ENCODE measurements around the gene RGS1.

The RGS1 gene

DNA sequence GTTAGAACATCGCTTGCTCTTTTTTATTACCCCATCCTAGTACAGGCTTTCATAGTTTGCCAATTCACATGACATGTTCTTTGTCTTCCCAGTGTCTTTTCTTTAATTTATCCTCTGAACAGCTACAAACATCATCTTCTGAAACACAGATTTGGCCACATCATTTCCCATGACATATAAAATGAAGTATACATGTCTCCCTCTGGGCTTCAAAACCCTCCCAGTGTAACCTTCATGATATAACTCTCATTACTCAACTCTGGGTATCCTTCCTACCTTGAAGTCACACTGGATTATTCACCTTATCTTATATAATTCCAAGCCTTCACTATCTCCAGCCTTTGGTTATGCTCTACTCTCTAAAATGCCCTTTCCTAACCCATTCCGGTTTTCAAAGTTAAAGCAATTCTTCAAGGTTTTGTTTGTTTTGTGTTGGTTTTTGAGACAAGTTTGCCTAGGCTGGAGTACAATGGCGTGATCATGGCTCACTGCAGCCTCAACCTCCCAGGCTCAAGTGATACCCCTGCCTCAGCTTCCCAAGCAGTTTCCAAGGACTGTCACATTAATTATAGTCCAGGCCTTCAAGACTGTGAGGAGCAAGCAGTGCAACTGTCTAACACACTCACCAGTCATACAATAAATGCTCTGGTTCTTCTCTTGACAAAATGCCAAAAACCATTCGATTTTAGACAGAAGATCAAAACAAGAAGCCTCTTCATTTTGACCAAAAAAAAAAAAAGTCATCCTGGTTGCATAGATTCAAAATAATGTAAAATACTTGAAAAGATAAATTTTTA, 5.8 kb downstream of the RGS1 start:
- no peak overlapping the region for H3K4me3 ChIP-seq (replicated peaks in 1 of 2; ENCODE audit: low read depth in 2 of 2, low read length in 2 of 2)
- DNase-seq (ENCODE audit: low read depth in 2 of 2), result no peak
- TF ChIP-seq, protein P1, sequence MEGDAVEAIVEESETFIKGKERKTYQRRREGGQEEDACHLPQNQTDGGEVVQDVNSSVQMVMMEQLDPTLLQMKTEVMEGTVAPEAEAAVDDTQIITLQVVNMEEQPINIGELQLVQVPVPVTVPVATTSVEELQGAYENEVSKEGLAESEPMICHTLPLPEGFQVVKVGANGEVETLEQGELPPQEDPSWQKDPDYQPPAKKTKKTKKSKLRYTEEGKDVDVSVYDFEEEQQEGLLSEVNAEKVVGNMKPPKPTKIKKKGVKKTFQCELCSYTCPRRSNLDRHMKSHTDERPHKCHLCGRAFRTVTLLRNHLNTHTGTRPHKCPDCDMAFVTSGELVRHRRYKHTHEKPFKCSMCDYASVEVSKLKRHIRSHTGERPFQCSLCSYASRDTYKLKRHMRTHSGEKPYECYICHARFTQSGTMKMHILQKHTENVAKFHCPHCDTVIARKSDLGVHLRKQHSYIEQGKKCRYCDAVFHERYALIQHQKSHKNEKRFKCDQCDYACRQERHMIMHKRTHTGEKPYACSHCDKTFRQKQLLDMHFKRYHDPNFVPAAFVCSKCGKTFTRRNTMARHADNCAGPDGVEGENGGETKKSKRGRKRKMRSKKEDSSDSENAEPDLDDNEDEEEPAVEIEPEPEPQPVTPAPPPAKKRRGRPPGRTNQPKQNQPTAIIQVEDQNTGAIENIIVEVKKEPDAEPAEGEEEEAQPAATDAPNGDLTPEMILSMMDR (IDR thresholded peaks at IDR 0.05; ENCODE audit: low read depth, low read length), result no peak

DNA sequence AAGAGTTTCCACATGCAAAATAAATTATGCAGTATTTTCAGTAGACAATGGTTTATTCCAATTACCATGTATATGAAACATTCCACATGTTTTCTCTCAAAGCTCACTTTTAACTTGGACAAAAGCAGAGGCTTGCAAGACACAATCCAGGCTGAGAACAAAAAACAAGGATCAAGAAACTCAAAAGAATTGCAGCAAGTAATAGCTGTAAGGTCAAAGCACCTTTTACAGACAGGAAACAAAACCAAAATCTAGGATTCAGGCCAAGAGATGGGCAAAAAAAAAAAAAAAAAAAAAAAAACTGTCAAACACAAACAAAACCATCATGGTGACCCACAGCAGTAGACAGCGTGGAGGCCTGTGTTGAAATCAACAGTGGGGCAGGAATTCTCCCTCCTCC, 9.3 kb downstream of the RGS1 start:
- peak; percentile 23 to 25 for DNase-seq (ENCODE audit: low read depth in 2 of 2)
- TF ChIP-seq, protein P1 (IDR thresholded peaks at IDR 0.05; ENCODE audit: low read depth, low read length), result no peak
- no peak overlapping the region for H3K4me3 ChIP-seq (replicated peaks in 1 of 2; ENCODE audit: low read depth in 2 of 2, low read length in 2 of 2)

DNA sequence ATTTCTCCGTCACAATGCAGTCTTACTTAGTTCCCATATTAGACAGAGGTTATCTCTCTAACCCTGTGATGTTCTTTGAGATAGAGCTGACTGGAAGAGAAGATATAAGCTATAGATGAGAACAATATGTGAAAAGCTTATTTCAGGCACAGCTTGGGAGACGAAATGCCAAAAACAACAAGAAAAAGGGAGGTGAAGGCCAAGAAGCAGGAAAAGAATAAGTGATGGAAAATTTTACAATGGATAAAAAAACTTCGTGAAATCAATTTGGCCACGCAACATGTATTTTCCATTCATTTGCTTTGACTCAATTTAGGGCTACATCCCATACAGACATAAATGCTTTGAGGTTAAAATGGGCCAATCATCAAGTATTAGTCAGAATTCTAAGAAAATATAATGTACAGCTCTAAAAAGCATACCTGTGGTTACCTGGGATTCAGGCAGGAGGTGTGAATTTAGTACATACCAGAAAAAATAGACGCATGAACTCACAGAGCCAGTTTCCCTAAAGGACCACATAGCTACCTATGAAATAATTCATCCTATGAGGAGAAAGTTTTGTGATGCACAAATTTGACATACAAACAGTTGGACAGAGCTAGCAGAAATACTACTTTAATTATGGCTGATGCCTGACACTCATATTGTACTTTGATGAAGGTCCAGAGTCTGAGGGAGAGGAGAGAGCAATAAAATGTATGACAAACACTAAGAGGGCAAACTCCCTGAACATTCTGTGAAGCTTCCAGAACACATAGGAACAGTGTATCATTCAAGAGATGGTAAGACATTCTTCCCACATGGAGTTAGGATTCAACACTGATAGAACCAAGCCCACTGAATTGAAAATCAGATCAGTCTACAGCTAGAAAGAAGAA, 12.1 kb downstream of the RGS1 start:
- TF ChIP-seq, protein P1 (IDR thresholded peaks at IDR 0.05; ENCODE audit: low read depth, low read length), result no peak
- DNase-seq (ENCODE audit: low read depth in 2 of 2), result no peak
- no peak overlapping the region for H3K4me3 ChIP-seq (replicated peaks in 1 of 2; ENCODE audit: low read depth in 2 of 2, low read length in 2 of 2)

DNA sequence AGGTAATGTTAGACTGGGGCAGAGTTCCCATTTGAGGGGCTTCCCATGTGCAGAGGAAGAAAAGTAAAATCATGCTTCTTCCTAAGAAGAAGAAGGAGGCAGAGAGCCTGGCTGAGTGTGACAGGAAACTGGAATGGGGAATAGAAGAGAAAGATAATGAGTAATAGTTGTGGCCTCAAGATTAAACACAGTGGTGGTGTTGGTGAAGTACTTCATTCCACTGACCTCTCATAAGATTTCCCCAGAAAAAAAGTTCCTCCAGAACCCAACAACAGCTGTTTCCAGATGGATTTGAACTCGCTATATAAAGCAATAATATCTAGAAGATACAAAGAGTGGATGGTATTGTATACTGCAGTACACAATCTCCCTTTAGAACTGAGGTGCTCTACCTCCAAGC, 13.0 kb downstream of the RGS1 start:
- TF ChIP-seq, protein P1 (IDR thresholded peaks at IDR 0.05; ENCODE audit: low read depth, low read length), result no peak

DNA sequence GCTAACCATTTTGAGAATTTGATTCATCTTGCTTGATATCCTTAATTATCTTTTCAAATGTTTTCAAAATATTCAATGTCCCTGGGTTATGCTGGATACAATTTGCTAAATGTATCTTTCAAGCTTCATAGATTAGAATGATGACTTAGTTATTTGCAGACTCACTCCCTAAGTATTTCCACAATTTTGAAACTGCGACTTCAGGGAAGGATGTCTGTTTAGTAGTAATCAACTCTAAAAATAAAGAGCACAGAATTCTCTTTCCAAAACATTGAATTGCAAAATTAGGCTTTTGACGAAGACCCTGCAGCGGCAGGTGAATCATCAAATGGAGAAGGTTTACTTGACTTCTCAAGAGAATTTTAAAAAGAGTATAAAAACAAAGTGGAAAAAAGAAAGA, 14.2 kb downstream of the RGS1 start:
- H3K4me3 ChIP-seq (replicated peaks in 1 of 2; ENCODE audit: low read depth in 2 of 2, low read length in 2 of 2), result no peak overlapping the region
- DNase-seq (ENCODE audit: low read depth in 2 of 2), result peak; percentile 31 to 56
- TF ChIP-seq, protein P1 (IDR thresholded peaks at IDR 0.05; ENCODE audit: low read depth, low read length), result no peak

More for the DNA sequence above, 13.0 kb downstream of the RGS1 start:
- peak; percentile 22 to 33 for DNase-seq (ENCODE audit: low read depth in 2 of 2)
- H3K4me3 ChIP-seq (replicated peaks in 1 of 2; ENCODE audit: low read depth in 2 of 2, low read length in 2 of 2), result no peak overlapping the region

DNA sequence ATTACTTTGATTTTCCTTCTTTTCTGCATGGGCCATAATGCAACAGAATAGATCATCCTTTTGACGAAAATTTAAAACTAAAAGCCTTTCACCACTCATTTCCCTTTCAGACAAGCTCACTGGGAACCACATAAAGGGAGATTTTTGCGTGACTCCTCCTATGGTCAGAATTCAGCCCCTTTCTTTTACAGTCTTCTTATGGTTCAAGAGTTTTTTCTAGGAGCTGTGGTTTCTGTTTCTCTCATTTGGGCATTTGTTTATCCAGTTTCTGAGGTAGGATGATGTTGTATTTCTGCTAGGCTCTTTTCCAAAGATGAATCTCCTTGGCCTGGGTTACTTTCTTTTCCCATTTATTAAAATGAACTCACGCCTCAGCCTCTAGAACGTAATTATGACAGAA, 16.9 kb downstream of the RGS1 start:
- TF ChIP-seq, protein P1 (IDR thresholded peaks at IDR 0.05; ENCODE audit: low read depth, low read length), result no peak
- no peak overlapping the region for H3K4me3 ChIP-seq (replicated peaks in 1 of 2; ENCODE audit: low read depth in 2 of 2, low read length in 2 of 2)
- no peak for DNase-seq (ENCODE audit: low read depth in 2 of 2)

Measured in cardiac fibroblast (primary cell).